CD4-positive, alpha-beta T cell (primary cell): ENCODE measurements around the gene S100A7. TPM values are rescaled to one million over a fixed set of nuclear protein-coding genes. Genes with fewer than 3 reads are reported as not detected.
"Not testable (repeated sequence)": the region's sequence is repeated elsewhere in the genome, so short reads cannot be mapped to it uniquely, and the experiment has no call there.

Experiments
- ATAC-seq: fragments of 200-7000 bp; cut with Tn5 transposase; one replicate; pipeline ENCODE4 v1.10.0; 2022; ENCODE audit warnings: mild to moderate bottlenecking; ENCODE audit not compliant: poor library complexity
- CTCF ChIA-PET: fragments of 350-600 bp; sonication (Branson Sonifier 250); formaldehyde crosslinking; loops from one replicate; lab custom pipeline; 2021; ENCODE audit warnings: antibody characterized with exemption, inconsistent platforms; lab: Charles Lee
- POLR2A ChIA-PET: fragments of 350-600 bp; sonication (Branson Sonifier 250); formaldehyde crosslinking; loops from one replicate; lab custom pipeline; 2021; ENCODE audit warnings: antibody characterized with exemption, inconsistent platforms; lab: Charles Lee
- DNase-seq, 14 experiments: peaks; one replicate each; pipeline ENCODE4 v3.0.0-alpha.2; 2013 to 2020; ENCODE audit warnings: mixed read lengths in 2 of 14
- H3K27ac ChIP-seq, 2 donors: one replicate each; pipeline versions ENCODE4 v1.5.1 to v1.7.0; 2013; ENCODE audit warnings: low read length in 2 of 2, low read depth in 1 of 2, mild to moderate bottlenecking in 1 of 2
- H3K27me3 ChIP-seq, 2 experiments: 1 replicate in 1 of 2; 2 replicates in 1 of 2; pipeline versions ENCODE4 v1.6.1 to v1.7.0; 2013; ENCODE audit warnings: low read length in 2 of 2, control low read depth in 1 of 2, mild to moderate bottlenecking in 1 of 2, moderate library complexity in 1 of 2; ENCODE audit not compliant: insufficient read depth in 2 of 2, control insufficient read depth in 1 of 2
- H3K36me3 ChIP-seq: one replicate; pipeline ENCODE4 v1.6.1; 2013; ENCODE audit warnings: low read length, control low read depth; ENCODE audit not compliant: insufficient read depth
- H3K4me1 ChIP-seq: one replicate; pipeline ENCODE4 v1.6.1; 2013; ENCODE audit warnings: low read length, control low read depth; ENCODE audit not compliant: insufficient read depth
- H3K4me3 ChIP-seq: one replicate; pipeline ENCODE4 v1.5.1; 2013; ENCODE audit warnings: mild to moderate bottlenecking, low read length, moderate library complexity
- H3K9me3 ChIP-seq, 2 experiments: 1 replicate in 1 of 2; 2 replicates in 1 of 2; pipeline versions ENCODE4 v1.6.1 to v1.7.0; 2013; ENCODE audit warnings: low read length in 2 of 2, mild to moderate bottlenecking in 2 of 2, control low read depth in 1 of 2, moderate library complexity in 1 of 2; ENCODE audit not compliant: control insufficient read depth in 1 of 2, insufficient read depth in 1 of 2
- H3K27ac Mint-ChIP-seq: one replicate; pipeline ENCODE4 v1.8.0; 2020; ENCODE audit warnings: mixed read lengths
- H3K27me3 Mint-ChIP-seq: one replicate; pipeline ENCODE4 v1.8.0; 2021; ENCODE audit warnings: mixed read lengths
- H3K36me3 Mint-ChIP-seq: one replicate; pipeline ENCODE4 v1.8.0; 2021; ENCODE audit warnings: low read depth, mixed read lengths
- H3K4me1 Mint-ChIP-seq: one replicate; pipeline ENCODE4 v1.8.0; 2021; ENCODE audit warnings: low read depth, mixed read lengths
- H3K4me3 Mint-ChIP-seq: one replicate; pipeline ENCODE4 v1.8.0; 2020; ENCODE audit warnings: mild to moderate bottlenecking, mixed read lengths
- H3K9me3 Mint-ChIP-seq: one replicate; pipeline ENCODE4 v1.8.0; 2020; ENCODE audit warnings: mixed read lengths
- CTCF ChIP-seq: fragments of 200-600 bp; IDR thresholded peaks from one replicate; pipeline ENCODE4 v1.8.0; 2022; ENCODE audit warnings: antibody characterized with exemption, mild to moderate bottlenecking
- intact Hi-C, 2 experiments: fragments of 100-400 bp; cut with DNase I in 1 of 2; cut with micrococcal nuclease in 1 of 2; formaldehyde crosslinking; loops; one replicate each; pipeline versions ENCODE4 v1.15.1 to v1.9.0; 2023 to 2025; cut with DNase I, micrococcal nuclease
- total RNA-seq, 174 experiments: library from RNA in 2 of 174; stranded (reverse) in 2 of 174; gene quantifications; one replicate each; pipeline ENCODE4 v1.2.3 and lab custom pipeline; 2021 to 2026

The S100A7 gene
- total RNA-seq, 2 experiments from 2014 or later = not detected

- intact Hi-C loops = no loop called here
- no peaks in the 10 kb centered on the region for H3K36me3 ChIP-seq
- ChIA-PET POLR2A (no interaction called here), CTCF (no interaction called here)
- H3K36me3 Mint-ChIP-seq = no peaks in the 10 kb centered on the region
- no peaks in the 10 kb centered on the region for H3K27me3 ChIP-seq
- H3K4me1 Mint-ChIP-seq = no peaks in the 10 kb centered on the region
- no peaks in the 10 kb centered on the region for H3K4me1 ChIP-seq
- no peak within 1 kb of the TSS for H3K4me3 Mint-ChIP-seq
- no peak for DNase-seq
- no peak within 1 kb of the TSS for H3K27ac ChIP-seq
- TF ChIP-seq CTCF = no peak
- H3K27me3 Mint-ChIP-seq = peaks cover 51% of the 10 kb centered on the region
- H3K27ac Mint-ChIP-seq = no peak within 1 kb of the TSS
- H3K4me3 ChIP-seq = no peak within 1 kb of the TSS
- H3K9me3 Mint-ChIP-seq = peaks cover 4% of the 10 kb centered on the region
- no peaks in the 10 kb centered on the region for H3K9me3 ChIP-seq
- no peak for ATAC-seq
These were observed 44.4 kb downstream of the S100A7 start, which contains the start of gene S100A7A for GRCh38 chr1:153415850-153416570. Gene S100A7A (plus strand): TSS chr1:153416520. CDS start chr1:153418083, 1,563 bp downstream.

- H3K27ac ChIP-seq, H3K27ac Mint-ChIP-seq, H3K36me3 ChIP-seq, H3K4me1 ChIP-seq, CTCF ChIA-PET, H3K27me3 ChIP-seq, H3K36me3 Mint-ChIP-seq, DNase-seq, H3K9me3 ChIP-seq, H3K4me3 Mint-ChIP-seq, H3K9me3 Mint-ChIP-seq, H3K4me3 ChIP-seq, ATAC-seq, intact Hi-C loops, POLR2A ChIA-PET, H3K4me1 Mint-ChIP-seq: not testable (repeated sequence)
- peaks cover 49% of the 10 kb centered on the region for H3K27me3 Mint-ChIP-seq
These were observed 46.5 kb downstream of the S100A7 start for GRCh38 chr1:153413961-153414360.

Other genes starting within 250 kb of the S100A7 start
- not detected for gene PRR9, start 243.1 kb downstream of the S100A7 start, total RNA-seq
- gene LORICRIN, start 201.0 kb downstream of the S100A7 start, total RNA-seq = not detected
- not detected for gene PGLYRP3, start 147.7 kb downstream of the S100A7 start, total RNA-seq
- gene PGLYRP4, start 111.8 kb downstream of the S100A7 start, total RNA-seq = not detected
- 10 to 100 TPM; 35.3 to 43.6 TPM for gene S100A9, start 102.8 kb downstream of the S100A7 start, total RNA-seq
- 1 to 10 TPM; 4.0 to 5.5 TPM for gene S100A12, start 85.0 kb downstream of the S100A7 start, total RNA-seq
- gene S100A8, start 69.6 kb downstream of the S100A7 start, total RNA-seq = 10 to 100 TPM; 21.0 to 23.8 TPM
- not detected for gene S100A7A, start 44.1 kb downstream of the S100A7 start, total RNA-seq
- 100 to 1,000 TPM; 172 to 175 TPM for gene S100A6, start 75.3 kb upstream of the S100A7 start, total RNA-seq
- gene S100A5, start 80.3 kb upstream of the S100A7 start, total RNA-seq = 1 to 10 TPM in 1 of 2 experiments, under 1 TPM in 1; 0.80 to 1.3 TPM
- 100 to 1,000 TPM; 297 to 299 TPM for gene S100A4, start 85.2 kb upstream of the S100A7 start, total RNA-seq
- not detected for gene S100A3, start 88.6 kb upstream of the S100A7 start, total RNA-seq
- not detected for gene S100A2, start 105.2 kb upstream of the S100A7 start, total RNA-seq
- not detected for gene S100A16, start 152.5 kb upstream of the S100A7 start, total RNA-seq
- gene S100A14, start 155.7 kb upstream of the S100A7 start, total RNA-seq = not detected
- gene S100A13, start 166.9 kb upstream of the S100A7 start, total RNA-seq = 1 to 10 TPM; 2.1 to 2.8 TPM
- gene S100A1, start 167.8 kb upstream of the S100A7 start, total RNA-seq = not detected
- 100 to 1,000 TPM in 1 of 2 experiments, 10 to 100 TPM in 1; 97.1 to 102 TPM for gene CHTOP, start 173.4 kb upstream of the S100A7 start, total RNA-seq
- 1 to 10 TPM; 7.2 to 7.3 TPM for gene SNAPIN, start 198.1 kb upstream of the S100A7 start, total RNA-seq
- 100 to 1,000 TPM; 140 to 147 TPM for gene ILF2, start 210.3 kb upstream of the S100A7 start, total RNA-seq
- not detected for gene NPR1, start 218.0 kb upstream of the S100A7 start, total RNA-seq